GM15510 (cell line): ENCODE data around the gene TXNDC16.

Experiments used
- POLR2A ChIP-seq: IDR thresholded peaks from 3 replicates; pipeline ENCODE4 v1.6.1; 2011; ENCODE audit warnings: borderline replicate concordance; ENCODE audit not compliant: insufficient read length; ENCODE audit errors: extremely low read depth

Gene TXNDC16

GRCh38 chr14:52472728-52473127, 79.6 kb downstream of the TXNDC16 start:
- no peak for TF ChIP-seq POLR2A

- no peak for TF ChIP-seq POLR2A
Observed at GRCh38 chr14:52467515-52468266, 84.6 kb downstream of the TXNDC16 start.

- no peak for TF ChIP-seq POLR2A
Observed at GRCh38 chr14:52464175-52464574, 88.1 kb downstream of the TXNDC16 start.

GRCh38 chr14:52463375-52463774, 88.9 kb downstream of the TXNDC16 start:
- TF ChIP-seq POLR2A, result no peak

- TF ChIP-seq POLR2A, result no peak
Observed at GRCh38 chr14:52461721-52462120, 90.6 kb downstream of the TXNDC16 start.

GRCh38 chr14:52458721-52459085, 93.6 kb downstream of the TXNDC16 start:
- no peak for TF ChIP-seq POLR2A

GRCh38 chr14:52457411-52457810, 94.9 kb downstream of the TXNDC16 start:
- TF ChIP-seq POLR2A, result no peak

- no peak for TF ChIP-seq POLR2A
Observed at GRCh38 chr14:52455291-52456088, 96.8 kb downstream of the TXNDC16 start.

- TF ChIP-seq POLR2A, result no peak
Observed at GRCh38 chr14:52447236-52447635, 105.1 kb downstream of the TXNDC16 start.

- TF ChIP-seq POLR2A, result no peak
Observed at GRCh38 chr14:52446355-52446754, 106.0 kb downstream of the TXNDC16 start.

- TF ChIP-seq POLR2A, result no peak
Observed at GRCh38 chr14:52443506-52443905, 108.8 kb downstream of the TXNDC16 start.

- TF ChIP-seq POLR2A, result no peak
Observed at GRCh38 chr14:52442602-52443001, 109.7 kb downstream of the TXNDC16 start.

- TF ChIP-seq POLR2A, result no peak
Observed at GRCh38 chr14:52442166-52442565, 110.1 kb downstream of the TXNDC16 start.

GRCh38 chr14:52439476-52439875, 112.8 kb downstream of the TXNDC16 start:
- TF ChIP-seq POLR2A, result no peak

- TF ChIP-seq POLR2A, result no peak
Observed at GRCh38 chr14:52434955-52435354, 117.3 kb downstream of the TXNDC16 start.

GRCh38 chr14:52430474-52430873, 121.8 kb downstream of the TXNDC16 start:
- no peak for TF ChIP-seq POLR2A
